ENCODE results near the gene SELENON. TPM values are rescaled to one million over a fixed set of nuclear protein-coding genes. Genes with fewer than 3 reads are reported as not detected.

SELENON gene
- total and polyA plus RNA-seq, 2 of the 4 experiments (the other 2 are of a cell fraction), result 9.1 to 114 TPM

GRCh38 chr1:25794325-25794724 lies 5.7 kb upstream of the SELENON start:
- H3K23ac ChIP-seq (ENCODE audit: low read depth, low read length), result no peak overlapping the region
- no peaks in the 10 kb centered on the region for H3K9me1 ChIP-seq (ENCODE audit: insufficient read depth, low read length)
- no peak overlapping the region for H2BK120ac ChIP-seq (ENCODE audit: low read depth, low read length)
- H3K27ac ChIP-seq (ENCODE audit: insufficient read depth, low read length), result no peak overlapping the region
- H3K14ac ChIP-seq (replicated peaks; ENCODE audit: low read depth, low read length), result no peak overlapping the region
- H2AK9ac ChIP-seq (replicated peaks; ENCODE audit: low read depth, low read length, poor library complexity), result no peak overlapping the region
- no peak overlapping the region for H3K4ac ChIP-seq (ENCODE audit: low read depth, low read length)
- no peaks in the 10 kb centered on the region for H4K20me1 ChIP-seq (ENCODE audit: insufficient read depth, low read length)
- DNase-seq (no peak), ATAC-seq (ENCODE audit: low read depth) (no peak)
- dilution Hi-C loops (cut with HindIII; ENCODE audit: low sequenced_read_pairs, unreplicated experiment) (no loop called here), intact Hi-C loops (cut with micrococcal nuclease) (no loop called here), in situ Hi-C loops (cut with MboI; ENCODE audit: low sequenced_read_pairs) (loop anchor here (5.0 kb wide), 1 partner anchor 182 kb away; no protein-coding TSS in a partner anchor)
- no peak overlapping the region for H3K9ac ChIP-seq (ENCODE audit: low read depth, low read length)
- H4K91ac ChIP-seq (ENCODE audit: insufficient read depth, low read depth, low read length), result no peak overlapping the region
- ChIA-PET CTCF (interaction anchor here (1.0 to 1.6 kb wide), 2 partner anchors 99 to 185 kb away, joined by 3 read pairs; no protein-coding TSS in a partner anchor), POLR2A (ENCODE audit: unreplicated experiment) (no interaction called here)
- BruUV-seq (replicated peaks), result no TSS peak
- H3K4me3 ChIP-seq (ENCODE audit: insufficient read depth, low read depth, low read length), result no peak overlapping the region
- no peak overlapping the region for H2AK5ac ChIP-seq (ENCODE audit: low read depth, low read length)
- no peak overlapping the region for H3K18ac ChIP-seq (ENCODE audit: low read depth, low read length)
- H4K8ac ChIP-seq (ENCODE audit: low read depth in 2 of 2, low read length in 2 of 2), result no peak overlapping the region
- peaks cover 3% of the 10 kb centered on the region for H3K4me1 ChIP-seq (ENCODE audit: control insufficient read depth, insufficient read depth, low read length)
- H3K36me3 ChIP-seq (ENCODE audit: control insufficient read depth, insufficient read depth, low read length), result no peaks in the 10 kb centered on the region; the same call in 1 of the 2 replicates
- TF ChIP-seq RFX5 (IDR thresholded peaks at IDR 0.05; ENCODE audit: low read depth, low read length) (no peak), CEBPB (IDR thresholded peaks at IDR 0.05; ENCODE audit: low read depth, low read length) (no peak), MAZ (IDR thresholded peaks at IDR 0.05; ENCODE audit: borderline replicate concordance, low read depth, low read length) (no peak), POLR2A (IDR thresholded peaks at IDR 0.05; ENCODE audit: low read depth, low read length) (no peak), CHD1 (IDR thresholded peaks at IDR 0.05; ENCODE audit: low read depth, low read length) (no peak), ELK1 (IDR thresholded peaks at IDR 0.05; ENCODE audit: borderline replicate concordance, low read depth, low read length) (no peak), RCOR1 (IDR thresholded peaks at IDR 0.05; ENCODE audit: insufficient replicate concordance, low read length) (no peak), SMC3 (IDR thresholded peaks at IDR 0.05; ENCODE audit: low read depth, low read length) (no peak), NFE2L2 (IDR thresholded peaks at IDR 0.05; ENCODE audit: low read depth, low read length) (no peak), BHLHE40 (IDR thresholded peaks at IDR 0.05; ENCODE audit: low read depth, low read length) (no peak)
- TF ChIP-seq, protein P1, sequence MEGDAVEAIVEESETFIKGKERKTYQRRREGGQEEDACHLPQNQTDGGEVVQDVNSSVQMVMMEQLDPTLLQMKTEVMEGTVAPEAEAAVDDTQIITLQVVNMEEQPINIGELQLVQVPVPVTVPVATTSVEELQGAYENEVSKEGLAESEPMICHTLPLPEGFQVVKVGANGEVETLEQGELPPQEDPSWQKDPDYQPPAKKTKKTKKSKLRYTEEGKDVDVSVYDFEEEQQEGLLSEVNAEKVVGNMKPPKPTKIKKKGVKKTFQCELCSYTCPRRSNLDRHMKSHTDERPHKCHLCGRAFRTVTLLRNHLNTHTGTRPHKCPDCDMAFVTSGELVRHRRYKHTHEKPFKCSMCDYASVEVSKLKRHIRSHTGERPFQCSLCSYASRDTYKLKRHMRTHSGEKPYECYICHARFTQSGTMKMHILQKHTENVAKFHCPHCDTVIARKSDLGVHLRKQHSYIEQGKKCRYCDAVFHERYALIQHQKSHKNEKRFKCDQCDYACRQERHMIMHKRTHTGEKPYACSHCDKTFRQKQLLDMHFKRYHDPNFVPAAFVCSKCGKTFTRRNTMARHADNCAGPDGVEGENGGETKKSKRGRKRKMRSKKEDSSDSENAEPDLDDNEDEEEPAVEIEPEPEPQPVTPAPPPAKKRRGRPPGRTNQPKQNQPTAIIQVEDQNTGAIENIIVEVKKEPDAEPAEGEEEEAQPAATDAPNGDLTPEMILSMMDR (conservative IDR thresholded peaks at IDR 0.05; ENCODE audit: low read depth, low read length), result no peak
- H3K9me3 ChIP-seq (ENCODE audit: control insufficient read depth, insufficient read depth, low read length), result no peaks in the 10 kb centered on the region
- H3K79me1 ChIP-seq (ENCODE audit: low read depth in 1 of 2, low read length in 2 of 2), result no peaks in the 10 kb centered on the region
- no peak overlapping the region for H2BK15ac ChIP-seq (ENCODE audit: low read depth, low read length)
- H2BK5ac ChIP-seq (ENCODE audit: low read depth, low read length, poor library complexity, severe bottlenecking), result no peak overlapping the region
- H2AFZ ChIP-seq (replicated peaks; ENCODE audit: low read length, poor library complexity), result no peak overlapping the region
- no peak overlapping the region for H4K5ac ChIP-seq (ENCODE audit: low read depth, low read length)
- H3K27me3 ChIP-seq (ENCODE audit: control insufficient read depth, insufficient read depth, low read length), result no peaks in the 10 kb centered on the region
- no peak overlapping the region for H3K4me2 ChIP-seq (ENCODE audit: low read depth, low read length)
- no peak overlapping the region for H3K56ac ChIP-seq (ENCODE audit: extremely low read depth, insufficient read depth, low read length)
- no peak overlapping the region for H2BK20ac ChIP-seq (ENCODE audit: low read depth, low read length)
- WGBS, 2 experiments (ENCODE audit: extremely low coverage in 2 of 2, insufficient read length in 1 of 2), result 89% methylated on average over 3 of the region's 8 CpGs; no CpG with 5 or more reads in 1 of the 2 experiments
